GM19395 (cell line): ENCODE measurements around the gene SMIM26.
"Not testable (repeated sequence)": the region's sequence is repeated elsewhere in the genome, so short reads cannot be mapped to it uniquely, and the experiment has no call there.

Source experiments
- ATAC-seq: cut with Tn5 transposase; IDR thresholded peaks from one replicate; pipeline ENCODE4 v1.9.1; 2021; ENCODE audit warnings: mild to moderate bottlenecking, moderate library complexity; ENCODE audit not compliant: unreplicated experiment

Gene SMIM26, protein sequence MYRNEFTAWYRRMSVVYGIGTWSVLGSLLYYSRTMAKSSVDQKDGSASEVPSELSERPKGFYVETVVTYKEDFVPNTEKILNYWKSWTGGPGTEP

DNA sequence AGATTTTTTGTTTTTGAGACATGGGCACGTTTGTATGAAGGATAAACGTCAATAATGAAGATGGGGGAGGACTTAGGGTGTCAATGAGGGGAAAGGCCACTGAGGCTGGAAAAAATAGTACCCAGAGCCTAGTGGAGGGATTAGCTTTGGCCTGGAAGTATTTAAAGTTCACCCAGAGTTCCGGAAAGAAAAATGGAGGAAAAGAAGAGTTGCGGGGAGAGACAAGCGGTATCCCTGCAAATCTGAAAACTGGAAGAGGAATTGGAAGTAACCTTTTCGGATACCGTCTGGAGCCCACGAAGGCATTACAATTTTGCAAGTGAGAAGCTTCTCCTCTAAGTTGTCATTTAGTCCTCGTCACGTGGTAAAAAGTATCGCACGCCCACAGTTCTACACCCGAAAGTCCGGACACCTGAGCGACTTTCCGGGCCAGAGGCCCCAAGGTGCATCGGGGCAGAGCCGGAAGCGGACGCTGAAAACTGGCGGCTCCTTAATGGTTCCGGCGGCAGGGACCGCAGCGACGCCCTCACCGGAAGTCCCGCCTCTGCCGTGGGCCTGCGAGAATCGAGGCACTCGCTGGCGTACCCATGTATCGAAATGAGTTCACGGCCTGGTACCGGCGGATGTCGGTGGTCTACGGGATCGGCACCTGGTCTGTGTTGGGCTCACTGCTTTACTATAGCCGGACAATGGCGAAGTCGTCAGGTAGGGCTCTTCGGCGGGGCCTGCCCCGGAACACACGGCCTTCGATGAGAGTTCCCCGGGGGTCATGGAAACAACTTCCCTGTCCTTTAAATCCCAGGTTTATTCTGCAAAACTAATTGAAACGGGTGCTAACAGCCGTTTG lies at the start of gene SMIM26:
TSS of gene SMIM26 (plus strand) at position 541 of the 847 bp plus-strand sequence. CDS start at position 588, 47 bp downstream.
- ATAC-seq, result peak; percentile 97

DNA sequence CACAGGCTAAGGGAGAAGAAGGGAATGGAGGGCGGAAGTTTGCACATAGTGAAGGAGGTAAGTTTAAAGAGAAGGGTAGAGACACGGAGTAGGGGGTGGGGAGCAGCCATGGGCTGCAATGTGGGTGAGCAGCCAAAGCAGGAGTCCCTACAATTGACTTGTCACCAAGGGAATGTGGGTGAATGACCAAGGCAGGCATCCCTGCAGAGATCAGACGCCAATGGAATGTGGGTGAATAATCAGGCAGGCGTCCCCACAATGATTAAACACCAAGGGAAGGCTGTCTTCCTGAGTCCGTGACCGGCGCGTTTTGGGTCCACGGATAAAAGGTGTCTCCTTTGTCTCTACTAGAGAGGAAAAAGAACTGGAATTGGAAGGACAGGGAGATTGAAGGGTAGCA lies 45.2 kb upstream of the SMIM26 start:
- ATAC-seq, result not testable (repeated sequence)

- no peak for ATAC-seq
Observed at GRCh38 chr20:18523066-18523465, 44.2 kb upstream of the SMIM26 start.

DNA sequence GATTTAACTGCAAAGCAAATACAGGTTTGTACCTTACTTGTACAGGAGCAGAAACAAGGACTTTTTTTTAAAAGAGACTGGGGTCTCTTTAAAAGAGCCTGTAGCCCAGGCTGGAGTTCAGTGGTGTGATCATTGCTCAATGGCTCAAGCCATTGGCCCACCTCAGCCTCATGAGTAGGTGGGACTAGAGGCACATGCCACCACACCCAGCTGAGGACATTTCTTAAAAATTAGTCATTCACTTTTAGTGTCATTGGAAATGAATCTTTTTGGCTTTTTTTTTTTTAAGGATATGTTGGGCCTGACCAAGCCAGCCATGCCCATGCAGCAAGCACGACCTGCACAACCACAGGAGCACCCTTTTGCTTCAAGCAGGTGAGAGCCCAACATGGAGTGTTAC lies 42.6 kb upstream of the SMIM26 start:
- no peak for ATAC-seq

DNA sequence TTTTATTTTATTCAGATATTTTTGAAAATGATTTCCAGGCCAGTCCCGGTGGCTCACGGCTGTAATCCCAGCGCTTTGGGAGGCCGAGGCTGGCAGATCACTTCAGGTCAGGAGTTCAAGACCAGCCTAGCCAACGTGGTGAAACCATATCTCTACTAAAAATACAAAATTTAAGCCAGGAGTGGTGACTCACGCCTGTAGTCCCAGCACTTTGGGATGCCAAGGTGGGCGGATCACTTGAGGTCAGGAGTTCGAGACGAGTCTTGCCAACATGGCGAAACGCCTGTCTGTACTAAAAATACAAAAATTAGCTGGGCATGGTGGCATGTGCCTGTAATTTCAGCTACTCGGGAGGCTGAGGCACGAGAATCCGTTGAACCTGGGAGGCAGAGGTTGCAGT lies 40.5 kb upstream of the SMIM26 start:
- ATAC-seq, result not testable (repeated sequence)

GRCh38 chr20:18527339-18527738 lies 39.9 kb upstream of the SMIM26 start:
- ATAC-seq, result no peak

DNA sequence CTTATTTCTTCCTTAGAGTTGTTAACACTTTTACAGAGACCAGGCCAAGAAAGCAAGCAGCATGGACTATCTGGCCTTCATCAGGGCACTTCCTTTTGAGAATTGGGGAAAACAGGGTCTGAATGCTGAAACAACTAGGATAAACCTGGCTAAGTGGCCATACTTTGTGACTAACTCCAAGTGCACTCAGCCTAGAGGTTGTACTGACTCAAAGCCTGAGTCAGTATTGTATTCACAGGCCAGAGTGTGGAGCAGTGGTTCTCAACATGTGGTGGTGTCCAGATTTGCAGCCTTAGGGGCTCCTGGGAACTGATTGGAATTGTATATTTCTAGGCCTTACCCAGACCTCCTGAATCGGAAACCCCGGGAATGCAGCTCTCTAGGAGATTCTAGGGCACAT lies 39.4 kb upstream of the SMIM26 start:
- ATAC-seq, result no peak

DNA sequence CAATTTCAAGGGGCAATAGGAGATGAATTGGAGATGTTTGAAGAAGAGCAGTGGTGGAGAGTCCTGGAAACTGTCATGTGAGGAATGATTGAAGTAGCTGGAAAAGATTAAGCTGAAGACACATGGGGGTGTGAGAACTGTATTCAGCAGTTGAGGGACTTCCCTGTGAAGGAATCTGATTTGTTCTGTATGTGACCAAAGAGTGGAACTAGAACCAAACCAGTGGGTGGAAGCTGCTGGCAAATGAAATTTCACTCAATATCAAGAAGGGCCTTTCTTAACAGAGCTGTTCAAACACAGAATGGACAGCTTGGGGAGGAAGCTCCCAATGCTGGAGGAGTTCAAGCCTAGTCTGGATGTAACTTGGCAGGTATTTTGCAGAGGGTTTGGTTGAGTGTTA lies 38.2 kb upstream of the SMIM26 start:
- no peak for ATAC-seq

GRCh38 chr20:18532626-18533025 lies 34.6 kb upstream of the SMIM26 start:
- no peak for ATAC-seq

DNA sequence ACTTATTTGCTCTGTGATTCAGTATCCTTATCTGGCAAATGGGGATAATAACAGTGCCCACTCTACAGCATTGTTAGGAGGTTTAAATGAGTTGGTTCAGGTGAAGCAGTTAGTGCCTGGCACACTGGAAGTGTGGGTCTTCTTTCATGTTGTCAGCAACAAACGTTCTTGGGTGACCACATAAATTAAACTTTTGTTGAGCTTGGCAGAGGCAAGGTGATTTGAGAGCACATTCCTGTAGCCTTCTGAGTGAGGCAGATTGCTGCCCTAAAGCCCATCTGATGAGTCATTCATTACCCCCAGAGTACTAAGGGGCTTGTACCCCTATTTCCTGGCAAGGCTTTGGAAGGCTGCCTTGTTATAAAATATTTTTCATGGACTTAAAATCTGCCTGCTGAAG lies 33.7 kb upstream of the SMIM26 start:
- ATAC-seq, result no peak

DNA sequence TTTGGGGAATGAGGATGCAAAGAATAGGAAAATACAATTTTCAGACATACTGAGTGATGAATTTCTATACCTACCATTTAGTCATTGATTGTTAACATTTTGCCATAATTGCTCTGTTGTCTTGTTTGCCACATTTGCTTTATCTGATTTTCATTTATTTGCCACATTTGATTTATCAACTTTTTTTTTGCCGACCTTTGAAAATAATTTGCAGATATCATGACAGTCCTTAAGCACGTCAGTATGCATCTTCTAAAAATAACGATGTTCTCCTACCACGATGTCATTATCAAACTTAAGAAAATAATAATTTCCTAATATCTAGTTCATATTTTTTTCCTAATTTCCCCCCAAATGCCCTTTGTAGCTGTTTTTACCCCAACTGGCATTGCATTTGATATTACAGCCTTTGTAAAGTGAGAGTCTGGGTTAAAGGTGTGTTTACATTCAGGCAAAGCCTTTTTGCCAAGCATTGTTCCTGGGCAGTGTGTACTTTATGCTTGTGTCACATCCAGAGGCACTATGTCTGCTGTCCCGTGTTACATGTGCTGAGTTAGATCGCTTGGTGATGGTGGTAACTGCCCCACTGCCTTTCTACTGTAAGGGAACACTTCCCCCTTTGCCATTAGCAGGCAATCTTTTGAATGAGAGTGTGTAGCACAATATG lies 33.1 kb upstream of the SMIM26 start:
- ATAC-seq, result no peak

GRCh38 chr20:18537651-18538050 lies 29.6 kb upstream of the SMIM26 start:
- no peak for ATAC-seq

GRCh38 chr20:18541741-18542140 lies 25.5 kb upstream of the SMIM26 start:
- no peak for ATAC-seq

GRCh38 chr20:18543216-18543615 lies 24.0 kb upstream of the SMIM26 start:
- no peak for ATAC-seq

- no peak for ATAC-seq
Observed at GRCh38 chr20:18543932-18544331, 23.3 kb upstream of the SMIM26 start.

DNA sequence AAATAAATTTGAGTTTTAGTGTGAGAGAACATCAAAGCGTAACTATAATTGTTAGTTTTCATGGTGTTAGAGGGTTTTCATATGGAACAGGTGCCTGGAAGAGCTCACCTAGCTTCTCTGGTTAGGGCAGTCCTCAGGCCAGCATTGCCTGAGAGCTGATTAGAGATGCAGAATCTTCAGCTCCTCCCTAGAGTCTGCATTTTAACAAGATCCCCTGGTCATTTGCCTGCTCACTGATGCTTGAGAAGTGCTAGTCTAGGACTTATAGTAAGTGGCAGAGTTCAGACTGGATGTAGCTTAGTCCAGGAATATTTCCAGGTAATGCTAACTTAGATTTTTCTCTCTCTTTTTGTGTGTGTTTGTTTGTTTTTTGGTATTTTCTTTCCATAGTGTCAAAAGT lies 21.7 kb upstream of the SMIM26 start:
- ATAC-seq, result no peak

- no peak for ATAC-seq
Observed at GRCh38 chr20:18548465-18548864, 18.8 kb upstream of the SMIM26 start.

GRCh38 chr20:18553746-18554145 lies 13.5 kb upstream of the SMIM26 start:
- ATAC-seq, result no peak

DNA sequence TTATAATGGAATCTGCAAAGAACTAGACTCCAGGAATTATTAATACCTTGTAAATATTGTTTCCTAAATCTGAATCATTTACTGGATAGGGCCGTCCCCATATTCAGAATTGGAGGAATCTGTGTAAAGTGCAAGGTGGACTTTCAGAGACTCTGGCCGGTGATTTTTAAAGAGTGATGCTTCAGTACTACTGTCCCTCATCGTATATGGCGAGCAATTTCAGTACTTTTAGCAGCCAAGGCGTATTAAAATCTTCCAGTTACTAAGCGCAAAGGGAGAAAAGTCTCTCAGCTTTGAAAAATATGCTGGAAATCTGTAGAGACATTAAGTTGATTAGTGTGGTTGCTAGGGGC lies 483 bp downstream of the SMIM26 start:
- peak; percentile 23 for ATAC-seq

GRCh38 chr20:18571009-18571408 lies 3.8 kb downstream of the SMIM26 start:
- no peak for ATAC-seq

- ATAC-seq, result no peak
Observed at GRCh38 chr20:18571578-18571977, 4.3 kb downstream of the SMIM26 start.

GRCh38 chr20:18577942-18578341 lies 10.7 kb downstream of the SMIM26 start:
- ATAC-seq, result no peak
